Smooth muscle cell of the brain vasculature (primary cell): ENCODE measurements around the gene MCM3.

Source experiments
- DNase-seq: peaks from one replicate; pipeline ENCODE4 v3.0.0-alpha.2; 2012; ENCODE audit warnings: low read depth, low spot score

The MCM3 gene

DNA sequence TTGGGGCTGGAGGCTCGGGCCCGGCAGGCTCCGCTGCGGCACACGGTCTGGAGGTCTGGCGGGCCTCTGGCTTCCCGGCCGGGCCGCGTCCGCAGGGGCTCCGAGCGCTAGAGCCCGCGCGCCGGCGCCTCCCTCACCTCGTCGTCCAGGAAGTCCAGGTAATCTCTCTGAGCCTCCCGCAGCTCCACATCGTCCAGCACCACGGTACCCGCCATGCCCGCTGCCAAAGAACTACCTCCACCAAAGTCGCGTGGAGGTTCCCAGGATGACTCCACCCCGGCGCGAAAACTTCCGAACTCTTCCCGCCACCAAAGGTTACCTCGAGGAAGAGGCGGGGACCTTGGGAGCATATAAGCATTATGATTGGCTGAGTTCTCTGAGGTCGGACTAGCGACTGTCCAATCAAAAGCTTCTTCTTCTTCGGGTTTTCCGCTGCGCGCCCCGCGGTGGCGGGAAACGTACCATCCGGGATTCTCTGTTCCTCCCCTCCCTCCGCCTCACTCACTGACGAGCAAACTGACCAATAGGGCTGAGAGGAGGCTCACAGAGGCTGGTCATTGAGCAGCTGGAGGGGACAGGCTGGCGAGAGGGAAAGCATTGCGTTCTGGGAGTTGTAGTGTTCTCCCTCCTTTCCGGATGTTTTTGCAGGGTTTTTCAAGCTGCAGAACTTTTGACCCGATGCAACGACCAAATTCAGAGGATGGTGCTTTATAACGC, at the start of gene MCM3:
MCM3 (minus strand) TSS at position 283 of the 717 bp plus-strand sequence; CDS start at position 215, 68 bp downstream.
- DNase-seq = peak; percentile 97

DNA sequence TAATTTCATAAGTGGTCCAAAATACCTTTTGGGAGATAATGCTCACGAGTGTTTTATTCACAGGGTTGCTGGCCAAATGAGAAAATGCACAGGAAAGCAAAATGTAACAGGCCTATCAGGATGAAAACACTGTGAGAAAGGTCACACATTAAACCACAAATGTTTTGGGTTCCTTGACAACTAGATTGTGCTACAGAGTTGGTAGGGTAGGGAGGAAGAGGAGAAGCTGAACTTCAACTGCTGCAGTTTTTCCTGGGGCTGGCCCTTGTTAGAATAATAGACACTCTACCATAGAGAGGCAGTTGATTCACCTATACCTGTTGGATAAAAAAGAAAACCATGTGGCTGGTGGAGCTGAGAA, 49.3 kb upstream of the MCM3 start:
- no peak for DNase-seq

DNA sequence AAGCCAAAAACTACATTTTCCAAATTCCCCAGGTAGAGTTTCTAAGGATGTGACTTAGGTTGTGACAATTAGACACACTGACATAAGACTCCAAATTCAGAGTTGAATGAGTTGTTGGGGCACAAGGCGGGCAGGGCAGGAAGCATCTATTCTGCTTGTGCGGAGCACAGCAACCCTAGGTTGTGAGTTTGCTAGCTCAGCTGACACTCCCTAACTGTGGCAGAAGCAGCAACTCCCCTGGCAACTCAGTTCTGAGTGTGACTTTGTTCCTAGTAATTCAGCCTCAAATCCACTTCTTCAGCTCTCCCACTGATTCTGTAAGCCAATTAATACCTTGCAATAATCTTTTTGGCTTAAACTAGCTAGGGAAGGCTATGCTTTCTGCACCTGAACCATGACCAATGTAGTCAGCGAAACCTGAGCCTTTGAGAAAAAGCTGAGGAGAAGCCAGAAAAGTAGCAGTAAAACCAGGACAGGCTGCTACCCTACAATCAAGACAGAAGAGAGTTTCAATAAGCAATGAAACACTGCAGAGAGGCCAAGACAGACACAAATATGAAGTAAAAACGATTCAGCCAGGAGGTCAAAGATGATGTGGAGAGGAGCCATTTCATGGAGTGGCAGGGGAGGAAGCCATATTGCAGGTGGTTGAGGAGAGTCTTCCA, 47.4 kb upstream of the MCM3 start:
- no peak for DNase-seq

DNA sequence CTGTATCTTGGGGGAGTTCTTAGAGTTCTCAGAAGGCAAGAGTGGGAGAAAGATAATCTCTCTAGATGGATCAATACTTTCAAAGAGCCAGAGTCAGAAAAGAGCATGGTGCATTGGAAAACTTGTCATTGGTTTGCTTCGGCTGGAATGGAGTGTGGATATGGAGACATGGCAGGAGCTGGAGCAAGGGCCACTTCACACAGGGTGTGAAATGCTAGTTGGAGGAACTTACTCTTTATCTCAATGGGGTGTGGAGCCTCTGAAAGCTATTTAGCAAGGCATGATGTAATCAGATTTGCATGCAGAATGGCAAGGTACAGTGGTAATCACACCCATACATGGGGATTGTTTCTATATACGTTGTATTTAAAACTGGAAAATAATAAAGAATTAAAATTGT, 45.9 kb upstream of the MCM3 start:
- DNase-seq = no peak

DNA sequence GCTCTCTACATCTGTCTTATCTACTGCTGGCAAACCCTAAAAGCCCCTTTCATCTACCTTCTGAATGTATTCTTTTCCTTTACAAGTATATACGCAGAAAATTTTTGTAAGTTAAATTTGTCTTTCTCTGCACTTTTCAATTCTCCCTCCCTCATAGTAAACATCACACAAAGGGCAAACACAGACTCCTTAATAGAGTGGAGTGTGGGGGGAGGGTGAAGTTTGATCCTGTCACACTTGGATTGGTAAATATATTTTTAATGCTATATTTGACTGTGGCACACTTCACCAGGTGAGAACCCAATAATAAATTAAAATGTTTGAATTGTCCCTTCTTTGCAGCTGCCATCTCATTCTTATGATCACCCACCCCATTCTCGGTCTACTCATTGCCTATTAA, 44.2 kb upstream of the MCM3 start:
- DNase-seq = no peak

DNA sequence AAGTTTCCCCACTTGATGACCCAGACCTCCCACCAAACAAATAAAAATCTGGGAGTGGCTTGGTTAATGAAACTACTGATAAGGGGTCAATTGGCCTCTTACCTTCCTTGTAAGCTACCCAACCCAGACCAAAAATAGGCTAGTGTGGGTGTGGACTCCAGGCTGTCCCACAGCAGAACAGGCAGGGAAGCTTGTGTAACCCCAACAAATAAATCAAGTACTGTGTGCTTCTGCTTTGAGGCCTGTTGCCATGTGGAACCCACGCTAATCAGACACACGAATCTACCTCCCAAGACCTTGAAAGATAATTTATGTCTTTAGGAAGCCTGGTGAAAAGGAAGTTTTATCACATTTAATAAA, 43.7 kb upstream of the MCM3 start:
- no peak for DNase-seq

DNA sequence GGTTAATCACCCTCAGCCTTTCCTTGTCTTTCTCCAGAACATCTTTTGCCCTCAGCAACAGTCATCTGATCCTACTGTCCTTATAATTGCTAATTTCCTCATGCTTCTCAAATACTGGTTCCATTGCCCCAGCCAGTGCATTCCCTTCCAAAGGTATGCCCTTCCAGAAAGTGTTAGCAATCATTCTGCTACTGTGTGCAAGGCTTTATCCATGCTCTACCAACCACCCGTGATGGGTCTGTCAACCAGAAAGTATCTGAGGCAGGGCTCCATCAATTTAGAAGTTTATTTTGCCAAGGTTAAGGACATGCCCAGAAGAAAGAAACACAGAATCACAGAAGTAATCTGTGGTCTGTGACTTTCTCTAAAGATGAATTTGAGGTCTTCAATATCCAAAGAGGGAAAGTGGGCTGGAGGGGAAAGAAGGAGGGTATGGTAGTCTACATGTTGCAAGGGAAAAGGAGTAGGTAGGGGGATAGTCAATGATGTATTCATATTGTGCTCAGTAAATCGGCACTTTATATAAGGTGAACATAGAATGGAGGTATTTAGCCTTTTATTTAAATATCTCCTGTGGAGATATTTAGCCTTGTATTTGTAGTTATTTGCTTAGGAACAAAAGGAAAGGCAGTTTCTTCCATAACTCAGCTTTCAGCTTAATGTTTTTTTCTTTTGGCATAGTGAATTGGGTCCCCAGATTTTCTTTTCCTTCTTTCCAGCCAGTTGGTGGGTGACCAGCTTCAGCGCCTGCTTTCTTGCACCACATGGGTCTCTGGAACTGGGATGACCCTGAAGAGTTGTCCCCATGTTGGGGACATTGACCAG, 42.2 kb upstream of the MCM3 start:
- no peak for DNase-seq

DNA sequence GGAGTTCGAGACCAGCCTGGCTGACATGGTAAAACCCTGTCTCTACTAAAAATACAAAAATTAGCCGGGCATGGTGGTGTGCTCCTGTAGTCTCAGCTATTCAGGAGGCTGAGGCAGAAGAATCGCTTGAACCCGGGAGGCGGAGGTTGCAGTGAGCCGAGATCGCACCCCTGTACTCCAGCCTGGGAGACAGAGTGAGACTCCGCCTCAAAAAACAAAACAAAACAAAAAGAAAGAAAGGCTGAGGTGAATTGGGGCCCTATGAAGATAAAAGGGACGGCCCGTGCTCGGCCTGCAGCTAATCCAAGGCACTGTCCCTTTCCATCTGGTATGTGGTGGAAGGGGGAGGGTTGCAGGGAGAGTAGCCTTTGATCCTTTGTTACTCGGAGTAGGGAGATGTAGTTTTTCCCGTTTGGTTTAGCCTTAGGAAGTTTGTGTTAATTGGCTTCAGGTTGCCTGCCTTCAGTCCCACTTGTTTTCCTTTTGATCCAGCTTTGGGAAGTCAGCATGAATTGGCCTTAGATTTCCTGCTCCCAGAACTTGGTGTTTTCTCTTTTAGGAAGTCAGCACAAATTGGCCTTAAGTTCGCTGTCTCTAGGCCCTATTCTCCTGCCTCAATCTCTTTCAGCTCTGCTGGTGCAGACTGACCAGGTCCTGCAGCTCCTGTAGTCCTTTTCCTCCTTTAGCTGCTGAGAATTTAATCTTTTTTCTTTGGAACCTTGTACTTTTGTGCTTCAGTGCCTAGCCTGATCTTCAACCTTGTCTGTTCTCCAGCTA, 41.3 kb upstream of the MCM3 start:
- peak; percentile 7 for DNase-seq

DNA sequence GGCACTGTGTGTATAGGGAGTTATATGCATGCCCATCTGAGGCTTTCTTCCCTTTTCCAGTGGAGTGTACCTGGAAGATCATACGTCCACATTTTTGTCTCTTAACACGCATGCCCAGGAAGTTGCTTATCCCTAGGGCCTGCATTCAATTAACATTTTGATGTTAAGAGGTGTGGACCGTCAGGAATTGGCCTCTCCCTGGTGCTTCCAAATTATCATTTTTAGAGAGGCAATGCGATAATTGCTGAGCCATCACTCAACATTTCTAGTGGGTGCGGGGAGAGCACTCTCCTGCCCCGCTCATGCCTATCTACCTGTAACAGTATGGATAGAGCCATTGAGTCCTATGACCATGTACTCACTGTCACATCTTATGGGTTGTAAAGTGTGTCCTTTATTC, 39.6 kb upstream of the MCM3 start:
- no peak for DNase-seq

DNA sequence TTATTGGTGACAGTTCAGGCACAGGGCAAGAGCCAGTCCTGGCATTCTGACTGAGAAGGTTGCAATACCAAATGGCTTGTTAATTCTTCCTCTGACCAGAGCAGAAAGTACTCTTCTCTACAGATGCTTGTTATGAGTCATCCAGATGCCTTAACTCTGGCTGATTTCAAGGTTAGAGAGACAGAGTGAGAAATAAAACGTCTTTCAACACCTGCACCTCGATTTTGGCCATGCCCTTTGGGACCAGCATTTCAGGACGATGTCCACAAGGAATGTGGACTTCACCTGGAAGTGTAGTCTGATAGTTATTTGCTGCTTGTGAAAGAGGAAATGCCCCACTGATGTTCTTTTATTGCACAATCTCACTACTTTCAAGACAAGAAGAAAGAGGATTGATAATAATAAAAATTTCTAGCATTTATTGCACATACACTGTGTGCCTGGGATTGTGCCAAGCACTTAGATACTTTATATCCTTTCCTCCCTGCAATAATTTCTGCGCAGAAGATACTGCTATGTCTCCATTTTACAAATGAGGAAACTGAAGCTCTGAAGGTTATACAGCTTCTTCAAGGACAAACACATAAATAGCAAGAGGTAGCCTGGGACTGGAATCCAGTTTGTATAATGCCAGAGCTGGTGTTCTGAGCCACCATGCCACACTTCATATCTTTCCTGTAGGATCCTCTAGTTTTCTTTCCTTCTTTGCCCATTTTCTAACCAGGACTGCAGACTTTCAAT, 33.5 kb upstream of the MCM3 start:
- no peak for DNase-seq

DNA sequence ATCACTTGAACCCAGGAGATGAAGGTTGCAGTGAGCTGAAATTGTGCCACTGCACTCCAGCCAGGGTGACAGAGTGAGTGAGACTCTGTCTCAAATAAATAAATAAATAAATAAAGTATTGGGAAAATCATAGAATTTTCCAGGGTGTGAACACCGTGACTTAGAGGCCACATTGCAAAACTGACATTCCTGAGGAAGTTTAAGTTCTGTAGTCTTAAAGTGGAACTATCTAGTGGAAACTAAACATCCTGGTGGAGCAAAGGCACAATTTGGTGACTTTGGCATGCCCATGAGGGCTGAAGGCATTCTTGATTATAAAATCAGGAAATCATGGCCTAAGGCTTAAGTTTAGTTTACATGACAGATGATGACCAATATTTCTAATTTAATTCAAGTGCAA, 32.7 kb upstream of the MCM3 start:
- DNase-seq = no peak

DNA sequence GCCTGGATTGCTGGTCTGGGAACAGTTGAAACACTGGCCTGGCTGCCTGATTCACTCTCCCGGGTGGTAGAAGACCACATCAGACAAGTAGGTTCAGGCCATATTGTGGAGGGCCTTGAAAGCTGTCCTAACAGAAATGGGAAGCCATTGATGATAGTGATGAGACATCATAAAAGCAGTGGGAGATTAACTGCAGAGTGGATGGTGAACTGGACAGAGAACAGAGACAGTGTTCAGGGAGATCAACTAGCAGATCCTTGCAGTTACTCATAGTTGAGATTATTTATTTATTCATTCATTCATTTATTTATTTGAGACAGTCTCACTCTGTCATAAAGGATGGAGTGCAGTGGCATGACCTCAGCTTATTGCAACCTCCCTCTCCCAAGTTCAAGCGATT, 30.2 kb upstream of the MCM3 start:
- DNase-seq = no peak

DNA sequence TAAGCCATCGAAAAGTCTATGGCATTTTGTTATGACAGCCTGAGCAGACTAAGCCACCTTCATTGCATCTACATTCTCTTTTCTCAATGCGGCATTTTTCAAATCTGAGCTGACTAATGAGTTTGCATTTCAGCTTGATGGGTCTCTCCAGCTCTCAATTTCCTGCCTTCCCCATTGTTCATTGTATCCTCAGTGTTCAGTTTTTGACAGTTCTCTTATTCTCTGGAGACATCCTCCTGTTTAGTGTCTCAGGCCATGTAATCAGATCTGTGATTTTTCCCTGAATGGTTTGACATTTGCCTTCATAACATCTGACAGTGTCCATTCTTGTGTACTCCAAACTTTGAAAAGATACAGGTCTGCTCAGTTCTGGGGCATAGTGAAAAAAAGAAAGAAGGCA, 27.9 kb upstream of the MCM3 start:
- no peak for DNase-seq

DNA sequence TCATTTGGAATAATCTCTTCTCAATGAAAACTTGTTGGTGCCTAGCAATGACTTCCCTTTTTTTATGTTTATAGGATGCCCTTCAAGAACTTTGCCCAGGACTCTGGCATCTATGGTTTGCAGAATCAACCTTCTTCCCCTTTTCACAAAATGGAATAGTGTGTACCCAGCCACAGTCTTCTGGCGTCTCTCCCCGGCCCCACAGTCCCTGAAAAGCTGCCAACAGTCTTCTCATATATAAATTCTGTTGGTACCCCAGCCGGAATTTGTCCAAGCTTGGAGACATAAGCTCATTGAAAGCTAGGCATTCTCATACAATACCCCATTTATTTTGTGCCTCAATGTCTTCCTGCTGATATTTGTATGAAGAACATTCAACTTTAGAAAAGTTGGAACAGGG, 26.4 kb upstream of the MCM3 start:
- no peak for DNase-seq

DNA sequence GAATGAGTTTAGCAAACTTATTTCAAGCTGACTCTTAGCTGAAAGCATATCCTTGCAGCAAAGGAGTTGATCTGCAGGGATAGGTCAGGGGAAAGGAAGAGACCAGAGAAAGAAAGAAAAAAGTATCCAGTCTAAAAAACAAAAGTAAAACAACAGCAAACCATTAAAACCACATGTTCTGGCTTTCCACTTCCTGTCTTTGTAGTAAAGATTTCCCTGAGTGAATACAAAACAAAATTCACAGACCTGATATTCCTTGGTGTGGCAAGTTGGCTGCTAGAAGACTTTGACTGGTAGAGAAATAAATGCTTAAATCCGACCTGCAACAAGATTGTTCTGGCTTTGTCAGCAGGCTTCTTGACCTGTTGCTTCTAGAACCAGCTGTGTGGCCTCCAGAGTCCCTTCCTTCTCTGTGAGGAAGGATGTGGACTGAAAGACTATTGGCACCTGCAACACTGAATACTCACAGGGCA, 23.4 kb upstream of the MCM3 start:
- no peak for DNase-seq

DNA sequence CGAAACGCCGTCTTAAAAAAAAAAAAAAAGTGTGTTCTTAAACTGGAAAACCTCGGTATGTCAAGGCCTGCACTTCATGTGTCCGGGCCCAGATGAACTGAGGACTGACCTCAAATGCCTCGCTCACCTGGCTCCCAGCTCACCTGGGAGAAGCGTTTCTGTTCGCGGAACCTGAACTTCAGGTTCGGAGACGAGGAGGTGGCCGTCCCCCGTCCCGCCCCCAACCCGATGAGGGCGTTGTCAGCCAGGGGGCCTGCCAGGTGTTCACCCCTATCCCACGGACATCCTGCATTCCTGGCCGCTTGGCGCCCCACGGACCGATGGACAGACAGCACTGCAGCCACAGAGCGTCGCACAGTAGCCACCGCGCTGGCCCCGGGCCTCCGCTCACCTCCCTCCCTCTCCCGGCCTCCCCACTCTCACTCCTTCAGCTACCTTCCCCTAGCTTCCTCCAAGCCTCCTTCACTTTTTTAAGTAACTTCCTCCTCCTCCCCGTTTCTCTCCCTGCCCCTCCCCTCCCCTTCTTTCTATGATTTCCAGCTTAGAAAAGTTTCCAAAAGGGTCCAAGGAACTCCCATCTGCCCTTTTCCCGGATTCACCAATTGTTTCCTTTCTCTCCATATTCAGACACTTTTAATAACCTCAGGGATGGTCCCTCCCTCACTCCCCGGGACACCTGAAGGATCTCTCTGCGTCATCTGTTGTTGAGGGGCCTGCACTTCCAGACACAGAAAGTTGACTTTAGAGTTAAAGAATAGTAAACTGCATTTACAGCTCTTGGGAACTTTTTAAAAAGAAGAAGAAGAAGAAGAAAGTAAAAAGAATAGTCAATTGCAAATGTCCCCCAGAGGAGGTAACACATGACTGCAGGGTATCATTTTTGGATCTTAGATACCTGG, 22.7 kb upstream of the MCM3 start:
- no peak for DNase-seq

DNA sequence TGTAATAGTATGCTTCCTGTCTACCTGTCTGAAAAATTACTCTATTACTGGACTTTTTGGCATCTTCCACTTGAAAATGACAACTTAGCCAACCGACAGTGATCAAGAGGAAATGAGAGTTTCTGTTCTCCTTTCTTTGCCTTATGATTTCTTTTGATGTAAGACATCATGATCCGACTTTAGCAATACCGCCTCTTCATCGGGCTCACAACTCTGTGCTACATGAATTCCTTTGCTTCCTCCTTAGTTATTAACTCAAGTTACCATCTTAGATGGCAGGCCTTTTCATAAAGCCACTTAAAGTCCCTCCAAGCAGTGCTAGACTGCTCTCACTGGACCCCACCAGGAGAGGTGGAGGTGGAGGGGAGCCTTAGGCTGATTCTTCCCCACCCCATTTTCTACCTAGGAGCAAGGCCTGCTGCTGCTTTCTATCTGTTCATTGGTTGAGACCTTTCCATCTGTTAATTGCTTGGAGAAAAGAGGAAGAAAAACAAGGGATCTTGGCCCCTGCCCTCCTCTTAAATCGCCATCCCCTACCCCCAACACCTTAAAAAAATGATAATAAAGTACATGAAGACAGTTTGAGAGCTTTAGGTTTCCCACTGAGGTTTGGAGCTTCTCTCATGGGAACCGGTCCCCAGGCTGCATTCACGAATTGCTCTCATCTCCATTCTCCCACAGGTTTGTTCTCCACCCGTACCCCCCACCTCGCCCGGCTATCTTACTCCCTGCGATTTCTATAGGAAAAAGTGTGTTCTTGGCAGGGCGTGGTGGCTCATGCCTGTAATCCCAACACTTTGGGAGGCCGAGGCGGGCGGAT, 21.6 kb upstream of the MCM3 start:
- no peak for DNase-seq

DNA sequence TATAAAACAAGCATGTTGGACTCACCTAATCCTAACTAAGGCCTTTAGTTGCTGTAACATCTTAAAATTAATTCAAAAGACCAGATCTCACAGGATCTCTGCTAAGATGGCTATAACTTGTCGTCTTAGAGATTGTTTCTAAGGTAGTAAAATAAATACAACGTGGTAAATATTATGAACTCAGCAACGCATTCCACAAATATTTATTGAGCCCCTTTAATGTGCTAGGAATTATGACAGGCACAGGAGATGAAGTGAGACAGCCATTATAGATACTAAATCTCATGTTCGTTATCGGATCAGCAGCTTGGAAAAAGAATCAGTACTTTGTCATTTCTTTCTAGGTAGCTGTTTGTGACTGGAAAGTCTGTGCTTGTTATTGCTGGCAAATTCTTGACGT, 20.9 kb upstream of the MCM3 start:
- no peak for DNase-seq

DNA sequence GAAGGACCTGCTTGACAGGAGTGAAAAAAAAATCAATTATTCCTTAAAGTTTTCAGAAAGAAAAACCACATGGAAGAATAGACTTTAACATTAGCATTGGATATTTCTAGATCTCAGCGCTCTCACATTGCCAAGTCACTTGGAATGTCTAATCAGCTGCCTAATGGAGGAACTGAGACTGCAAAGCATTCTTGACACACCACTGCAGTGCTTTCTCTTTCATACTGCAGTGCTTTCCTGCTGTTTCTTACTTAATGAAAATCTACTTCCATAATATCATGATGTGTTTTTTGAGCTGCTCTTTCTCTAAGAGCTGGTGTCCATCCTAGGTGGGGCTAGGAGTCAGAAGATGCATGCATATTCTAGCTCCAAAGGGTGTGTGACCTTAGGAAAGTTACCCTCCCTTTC, 20.4 kb upstream of the MCM3 start:
- DNase-seq = no peak
